HEK293 (cell line): ENCODE measurements around the gene DAND5.

ENCODE experiments used
- CTCF ChIA-PET: fragments of 350-600 bp; formaldehyde crosslinking; extraction: SDS; loops from one replicate; lab custom pipeline; 2021; ENCODE audit warnings: antibody characterized with exemption; lab: Yijun Ruan, JAX
- POLR2A ChIA-PET: fragments of 300-600 bp; formaldehyde crosslinking; extraction: SDS; loops from one replicate; lab custom pipeline; 2020; ENCODE audit warnings: antibody characterized with exemption, inconsistent platforms; lab: Yijun Ruan, JAX
- H3K27ac ChIP-seq: fragments of 200-500 bp; sonication (Bioruptor generic); 2 replicates; pipeline ENCODE4 v1.5.1; 2014; ENCODE audit warnings: low read depth, low read length, control low read depth, inconsistent platforms; ENCODE audit errors: extremely low read depth
- H3K36me3 ChIP-seq, 2 experiments: fragments of 200-500 bp in 1 of 2; sonication (Bioruptor generic) in 1 of 2; 1 replicate in 1 of 2; 2 replicates in 1 of 2; pipeline ENCODE4 v1.5.1; 2014 to 2017; ENCODE audit warnings: inconsistent platforms in 2 of 2, low read length in 2 of 2; ENCODE audit not compliant: control insufficient read depth in 2 of 2, insufficient read depth in 1 of 2
- H3K4me1 ChIP-seq: fragments of 200-500 bp; sonication (Bioruptor generic); 2 replicates; pipeline ENCODE4 v1.5.1; 2014; ENCODE audit warnings: mild to moderate bottlenecking, low read length, inconsistent platforms; ENCODE audit not compliant: control insufficient read depth, insufficient read depth
- H3K4me3 ChIP-seq: 2 replicates; pipeline ENCODE4 v1.5.1; 2011; ENCODE audit warnings: low read depth, mild to moderate bottlenecking, control low read depth, low read length, moderate library complexity
- H3K9me3 ChIP-seq: fragments of 200-500 bp; sonication (Bioruptor generic); 2 replicates; pipeline ENCODE4 v1.5.1; 2014; ENCODE audit warnings: low read depth, low read length, inconsistent platforms; ENCODE audit not compliant: control insufficient read depth, insufficient read depth
- SCRT1 ChIP-seq: fragments of 450-650 bp; formaldehyde crosslinking; IDR thresholded peaks from 2 replicates; pipeline ENCODE4 v1.5.1; 2016; ENCODE audit warnings: missing biosample characterization, missing genetic modification characterization, borderline replicate concordance
- ZBTB48 ChIP-seq: fragments of 450-650 bp; formaldehyde crosslinking; IDR thresholded peaks from 2 replicates; pipeline ENCODE4 v1.5.1; 2016; ENCODE audit warnings: missing biosample characterization, missing genetic modification characterization
- ZNF221 ChIP-seq: fragments of 450-650 bp; formaldehyde crosslinking; IDR thresholded peaks from 2 replicates; pipeline ENCODE4 v1.5.1; 2017; ENCODE audit warnings: missing biosample characterization, missing genetic modification characterization, borderline replicate concordance
- ZNF473 ChIP-seq: fragments of 450-650 bp; formaldehyde crosslinking; IDR thresholded peaks from 2 replicates; pipeline ENCODE4 v1.5.1; 2017; ENCODE audit warnings: missing biosample characterization, missing genetic modification characterization
- ZNF555 ChIP-seq: fragments of 450-650 bp; formaldehyde crosslinking; conservative IDR thresholded peaks from 2 replicates; pipeline ENCODE4 v1.5.1; 2017; ENCODE audit warnings: missing biosample characterization, mild to moderate bottlenecking, missing genetic modification characterization, inconsistent platforms
- ZNF600 ChIP-seq: fragments of 450-650 bp; formaldehyde crosslinking; IDR thresholded peaks from 2 replicates; pipeline ENCODE4 v1.5.1; 2016; ENCODE audit warnings: missing biosample characterization, missing genetic modification characterization
- ZSCAN30 ChIP-seq: fragments of 450-650 bp; IDR thresholded peaks from 2 replicates; pipeline ENCODE4 v1.5.1; 2018; ENCODE audit warnings: missing biosample characterization, mild to moderate bottlenecking, missing genetic modification characterization, moderate library complexity
- TF ChIP-seq, protein P1 (sequence below): fragments of 450-650 bp; formaldehyde crosslinking; IDR thresholded peaks from 2 replicates; pipeline ENCODE4 v1.5.1; 2016; ENCODE audit warnings: missing biosample characterization, missing genetic modification characterization
- TF ChIP-seq, protein P2 (sequence below): fragments of 450-650 bp; formaldehyde crosslinking; IDR thresholded peaks from 2 replicates; pipeline ENCODE4 v1.5.1; 2016; ENCODE audit warnings: missing biosample characterization, missing genetic modification characterization
- TF ChIP-seq, protein P3 (sequence below): fragments of 450-650 bp; formaldehyde crosslinking; IDR thresholded peaks from 2 replicates; pipeline ENCODE4 v1.5.1; 2016; ENCODE audit warnings: missing biosample characterization, missing genetic modification characterization, borderline replicate concordance

Gene DAND5

DNA sequence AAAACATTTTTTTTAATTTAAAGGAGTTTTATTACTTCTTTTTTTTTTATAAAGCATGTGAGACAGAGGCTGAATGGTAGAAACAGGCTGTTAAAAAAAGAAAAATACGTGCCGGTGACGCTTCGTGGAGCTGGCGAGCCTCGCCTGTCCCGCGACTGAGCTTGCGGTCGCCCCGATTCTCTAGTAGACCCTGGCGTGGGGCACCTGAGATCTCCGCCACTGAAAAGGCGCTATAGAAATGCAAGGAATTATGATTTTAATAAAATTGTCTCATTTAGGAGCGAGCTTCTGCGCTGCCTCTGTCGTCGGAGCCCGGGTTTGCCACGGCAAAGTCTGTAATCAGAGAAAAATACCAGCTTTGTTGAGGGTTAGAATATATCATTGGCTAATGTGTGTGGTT is 44.3 kb downstream of the DAND5 start:
- TF ChIP-seq ZSCAN30 (tag by site-specific recombination) (no peak), SCRT1 (tag by site-specific recombination) (no peak)
- TF ChIP-seq, all 188 proteins: peak for 0
- CTCF ChIA-PET: interaction anchor here (0.7 to 6.6 kb wide), 6 partner anchors 18 to 80 kb away, joined by 3 to 40 read pairs (median 6); no protein-coding TSS in a partner anchor
- no peak overlapping the region for H3K27ac ChIP-seq
- POLR2A ChIA-PET: no interaction called here
- peaks cover 9% of the 10 kb centered on the region for H3K4me1 ChIP-seq
- H3K36me3 ChIP-seq: no peaks in the 10 kb centered on the region
- H3K9me3 ChIP-seq: no peaks in the 10 kb centered on the region
- H3K4me3 ChIP-seq: no peak overlapping the region

DNA sequence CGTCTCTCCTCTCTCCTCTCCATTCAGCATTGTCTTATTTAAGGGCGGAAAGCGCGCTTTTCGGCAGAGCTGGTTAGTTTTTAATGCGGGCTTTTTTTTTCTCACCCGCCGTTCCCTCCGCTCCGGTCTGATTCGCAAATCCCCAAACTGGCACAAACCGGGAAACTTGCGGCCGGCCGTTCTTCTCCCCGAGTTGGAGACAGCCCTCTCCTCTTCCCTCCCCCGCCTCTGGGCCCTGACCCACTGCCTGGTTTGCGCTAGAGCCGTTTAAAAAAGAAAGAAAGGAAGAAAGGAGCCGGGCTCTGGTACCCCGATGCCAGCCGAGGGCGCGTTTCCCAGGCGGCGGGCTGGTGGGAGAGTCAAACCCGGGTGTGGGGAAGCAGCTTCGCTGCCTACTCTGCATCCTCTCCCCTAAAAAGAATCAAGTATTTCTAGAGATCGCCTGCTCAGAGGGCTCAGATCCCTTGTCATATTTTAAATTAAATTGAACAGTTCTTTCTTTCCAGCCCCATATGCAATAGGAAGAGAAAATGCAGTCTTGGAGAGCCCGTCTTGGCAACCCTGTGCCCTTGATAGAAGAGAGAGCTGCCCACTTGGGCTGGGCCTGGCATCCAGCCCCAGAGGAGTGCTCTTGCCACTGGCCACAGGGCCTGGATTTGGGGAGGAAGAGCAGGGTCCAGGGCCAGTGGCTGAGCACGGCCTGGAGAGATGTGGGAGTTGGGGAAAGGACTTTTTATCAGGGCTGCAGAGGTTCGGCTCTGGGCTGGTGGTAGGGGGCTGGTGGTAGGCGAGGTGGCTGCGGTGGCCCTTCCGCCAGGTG is 44.9 kb downstream of the DAND5 start:
- CTCF ChIA-PET: interaction anchor here (1.0 to 6.6 kb wide), 5 partner anchors 17 to 80 kb away, joined by 3 to 40 read pairs (median 9); no protein-coding TSS in a partner anchor
- TF ChIP-seq, protein P1, sequence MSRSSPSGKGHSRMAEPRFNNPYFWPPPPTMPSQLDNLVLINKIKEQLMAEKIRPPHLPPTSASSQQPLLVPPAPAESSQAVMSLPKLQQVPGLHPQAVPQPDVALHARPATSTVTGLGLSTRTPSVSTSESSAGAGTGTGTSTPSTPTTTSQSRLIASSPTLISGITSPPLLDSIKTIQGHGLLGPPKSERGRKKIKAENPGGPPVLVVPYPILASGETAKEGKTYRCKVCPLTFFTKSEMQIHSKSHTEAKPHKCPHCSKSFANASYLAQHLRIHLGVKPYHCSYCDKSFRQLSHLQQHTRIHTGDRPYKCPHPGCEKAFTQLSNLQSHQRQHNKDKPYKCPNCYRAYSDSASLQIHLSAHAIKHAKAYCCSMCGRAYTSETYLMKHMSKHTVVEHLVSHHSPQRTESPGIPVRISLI (tag by site-specific recombination): no peak
- TF ChIP-seq ZNF600: no peak
- TF ChIP-seq, protein P2, sequence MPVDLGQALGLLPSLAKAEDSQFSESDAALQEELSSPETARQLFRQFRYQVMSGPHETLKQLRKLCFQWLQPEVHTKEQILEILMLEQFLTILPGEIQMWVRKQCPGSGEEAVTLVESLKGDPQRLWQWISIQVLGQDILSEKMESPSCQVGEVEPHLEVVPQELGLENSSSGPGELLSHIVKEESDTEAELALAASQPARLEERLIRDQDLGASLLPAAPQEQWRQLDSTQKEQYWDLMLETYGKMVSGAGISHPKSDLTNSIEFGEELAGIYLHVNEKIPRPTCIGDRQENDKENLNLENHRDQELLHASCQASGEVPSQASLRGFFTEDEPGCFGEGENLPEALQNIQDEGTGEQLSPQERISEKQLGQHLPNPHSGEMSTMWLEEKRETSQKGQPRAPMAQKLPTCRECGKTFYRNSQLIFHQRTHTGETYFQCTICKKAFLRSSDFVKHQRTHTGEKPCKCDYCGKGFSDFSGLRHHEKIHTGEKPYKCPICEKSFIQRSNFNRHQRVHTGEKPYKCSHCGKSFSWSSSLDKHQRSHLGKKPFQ: no peak
- TF ChIP-seq, protein P3, sequence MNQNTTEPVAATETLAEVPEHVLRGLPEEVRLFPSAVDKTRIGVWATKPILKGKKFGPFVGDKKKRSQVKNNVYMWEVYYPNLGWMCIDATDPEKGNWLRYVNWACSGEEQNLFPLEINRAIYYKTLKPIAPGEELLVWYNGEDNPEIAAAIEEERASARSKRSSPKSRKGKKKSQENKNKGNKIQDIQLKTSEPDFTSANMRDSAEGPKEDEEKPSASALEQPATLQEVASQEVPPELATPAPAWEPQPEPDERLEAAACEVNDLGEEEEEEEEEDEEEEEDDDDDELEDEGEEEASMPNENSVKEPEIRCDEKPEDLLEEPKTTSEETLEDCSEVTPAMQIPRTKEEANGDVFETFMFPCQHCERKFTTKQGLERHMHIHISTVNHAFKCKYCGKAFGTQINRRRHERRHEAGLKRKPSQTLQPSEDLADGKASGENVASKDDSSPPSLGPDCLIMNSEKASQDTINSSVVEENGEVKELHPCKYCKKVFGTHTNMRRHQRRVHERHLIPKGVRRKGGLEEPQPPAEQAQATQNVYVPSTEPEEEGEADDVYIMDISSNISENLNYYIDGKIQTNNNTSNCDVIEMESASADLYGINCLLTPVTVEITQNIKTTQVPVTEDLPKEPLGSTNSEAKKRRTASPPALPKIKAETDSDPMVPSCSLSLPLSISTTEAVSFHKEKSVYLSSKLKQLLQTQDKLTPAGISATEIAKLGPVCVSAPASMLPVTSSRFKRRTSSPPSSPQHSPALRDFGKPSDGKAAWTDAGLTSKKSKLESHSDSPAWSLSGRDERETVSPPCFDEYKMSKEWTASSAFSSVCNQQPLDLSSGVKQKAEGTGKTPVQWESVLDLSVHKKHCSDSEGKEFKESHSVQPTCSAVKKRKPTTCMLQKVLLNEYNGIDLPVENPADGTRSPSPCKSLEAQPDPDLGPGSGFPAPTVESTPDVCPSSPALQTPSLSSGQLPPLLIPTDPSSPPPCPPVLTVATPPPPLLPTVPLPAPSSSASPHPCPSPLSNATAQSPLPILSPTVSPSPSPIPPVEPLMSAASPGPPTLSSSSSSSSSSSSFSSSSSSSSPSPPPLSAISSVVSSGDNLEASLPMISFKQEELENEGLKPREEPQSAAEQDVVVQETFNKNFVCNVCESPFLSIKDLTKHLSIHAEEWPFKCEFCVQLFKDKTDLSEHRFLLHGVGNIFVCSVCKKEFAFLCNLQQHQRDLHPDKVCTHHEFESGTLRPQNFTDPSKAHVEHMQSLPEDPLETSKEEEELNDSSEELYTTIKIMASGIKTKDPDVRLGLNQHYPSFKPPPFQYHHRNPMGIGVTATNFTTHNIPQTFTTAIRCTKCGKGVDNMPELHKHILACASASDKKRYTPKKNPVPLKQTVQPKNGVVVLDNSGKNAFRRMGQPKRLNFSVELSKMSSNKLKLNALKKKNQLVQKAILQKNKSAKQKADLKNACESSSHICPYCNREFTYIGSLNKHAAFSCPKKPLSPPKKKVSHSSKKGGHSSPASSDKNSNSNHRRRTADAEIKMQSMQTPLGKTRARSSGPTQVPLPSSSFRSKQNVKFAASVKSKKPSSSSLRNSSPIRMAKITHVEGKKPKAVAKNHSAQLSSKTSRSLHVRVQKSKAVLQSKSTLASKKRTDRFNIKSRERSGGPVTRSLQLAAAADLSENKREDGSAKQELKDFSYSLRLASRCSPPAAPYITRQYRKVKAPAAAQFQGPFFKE (tag by site-specific recombination): no peak
- no peak for TF ChIP-seq ZNF221 (tag by site-specific recombination)
- no peak for TF ChIP-seq ZNF555 (tag by site-specific recombination)
- no peak overlapping the region for H3K27ac ChIP-seq

DNA sequence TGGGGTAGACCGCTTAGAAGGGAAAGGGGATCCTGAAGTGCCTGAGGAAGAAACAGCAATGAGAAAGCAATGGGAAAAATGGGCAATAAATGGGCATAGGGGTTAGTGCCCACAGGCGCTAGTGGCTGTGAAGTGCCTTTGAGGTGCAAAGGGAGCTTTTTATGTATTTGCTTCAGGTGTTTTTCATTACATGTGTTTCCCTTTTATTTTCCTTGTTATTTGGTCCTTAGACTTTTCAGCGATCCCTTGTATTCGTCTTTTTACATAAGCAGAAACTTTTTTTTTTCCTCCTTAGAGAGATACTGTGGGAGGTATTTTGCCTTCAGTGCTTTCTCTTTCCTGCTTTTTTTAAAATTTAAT is 45.5 kb downstream of the DAND5 start:
- no peaks in the 10 kb centered on the region for H3K9me3 ChIP-seq
- POLR2A ChIA-PET: no interaction called here
- H3K4me3 ChIP-seq: no peak overlapping the region
- H3K27ac ChIP-seq: no peak overlapping the region
- H3K4me1 ChIP-seq: peaks cover 9% of the 10 kb centered on the region
- no peak for TF ChIP-seq ZNF473
- peak; percentile 90 for TF ChIP-seq ZBTB48 (tag by site-specific recombination)
- H3K36me3 ChIP-seq: no peaks in the 10 kb centered on the region
- CTCF ChIA-PET: interaction anchor here (0.6 to 6.6 kb wide), 4 partner anchors 11 to 50 kb away, joined by 3 to 40 read pairs (median 10); no protein-coding TSS in a partner anchor

More for the DNA sequence above, 44.9 kb downstream of the DAND5 start:
- H3K36me3 ChIP-seq: no peaks in the 10 kb centered on the region
- H3K4me3 ChIP-seq: no peak overlapping the region
- no peaks in the 10 kb centered on the region for H3K9me3 ChIP-seq
- POLR2A ChIA-PET: no interaction called here
- peaks cover 9% of the 10 kb centered on the region for H3K4me1 ChIP-seq
